ENCODE data around the gene ADGRB3.
"Not testable (repeated sequence)": the region's sequence is repeated elsewhere in the genome, so short reads cannot be mapped to it uniquely, and the experiment has no call there.

The ADGRB3 gene

GRCh38 chr6:69105288-69105687 lies 470.2 kb downstream of the ADGRB3 start:
- H3K4me3 ChIP-seq (ENCODE audit: low read length): no peak overlapping the region
- TF ChIP-seq CTCF (IDR thresholded peaks at IDR 0.05; ENCODE audit: insufficient read depth, low read depth, low read length, missing control alignments): no peak
- DNase-seq (ENCODE audit: low read depth): no peak

DNA sequence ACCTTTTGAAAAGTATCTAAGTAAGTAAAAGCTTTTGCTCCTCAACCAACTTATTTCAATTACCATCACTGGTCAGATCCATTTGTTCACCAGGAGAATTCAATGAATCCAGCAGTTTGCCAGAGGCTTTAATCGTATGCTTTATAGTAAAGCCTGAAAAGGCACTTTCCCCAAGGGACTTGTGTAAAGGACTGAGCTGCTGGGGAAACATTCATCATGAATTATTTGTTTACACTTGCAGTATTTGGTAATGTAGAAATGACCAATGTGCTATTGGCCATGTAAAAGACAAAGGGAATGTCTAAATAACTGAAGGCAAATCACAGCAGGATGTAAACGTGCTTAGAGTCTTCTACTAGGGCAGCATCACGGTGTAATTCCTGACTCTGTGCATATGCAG lies 471.4 kb downstream of the ADGRB3 start:
- TF ChIP-seq CTCF (IDR thresholded peaks at IDR 0.05; ENCODE audit: insufficient read depth, low read depth, low read length, missing control alignments): no peak
- no peak for DNase-seq (ENCODE audit: low read depth)
- no peak overlapping the region for H3K4me3 ChIP-seq (ENCODE audit: low read length)

DNA sequence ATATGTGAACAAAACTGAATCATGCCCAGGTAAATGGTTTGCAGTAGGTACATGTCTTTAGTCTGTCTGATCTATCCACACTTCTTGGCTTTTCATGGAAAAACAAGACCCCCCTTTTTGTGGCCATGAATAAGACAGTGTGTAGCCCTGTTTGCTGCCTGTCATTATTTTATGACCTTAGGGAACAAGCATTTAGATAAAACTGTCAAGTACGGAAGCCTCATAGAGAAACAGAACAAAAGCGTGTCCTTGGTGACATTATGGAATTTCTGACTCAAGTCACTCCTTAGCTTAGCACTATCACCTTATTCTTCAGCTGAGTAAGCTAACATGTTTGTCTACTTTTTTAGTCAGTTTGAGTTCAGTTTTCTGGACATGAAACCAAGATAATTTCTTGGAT lies 476.2 kb downstream of the ADGRB3 start:
- no peak for TF ChIP-seq CTCF (IDR thresholded peaks at IDR 0.05; ENCODE audit: insufficient read depth, low read depth, low read length, missing control alignments)
- no peak overlapping the region for H3K4me3 ChIP-seq (ENCODE audit: low read length)
- DNase-seq (ENCODE audit: low read depth): no peak

DNA sequence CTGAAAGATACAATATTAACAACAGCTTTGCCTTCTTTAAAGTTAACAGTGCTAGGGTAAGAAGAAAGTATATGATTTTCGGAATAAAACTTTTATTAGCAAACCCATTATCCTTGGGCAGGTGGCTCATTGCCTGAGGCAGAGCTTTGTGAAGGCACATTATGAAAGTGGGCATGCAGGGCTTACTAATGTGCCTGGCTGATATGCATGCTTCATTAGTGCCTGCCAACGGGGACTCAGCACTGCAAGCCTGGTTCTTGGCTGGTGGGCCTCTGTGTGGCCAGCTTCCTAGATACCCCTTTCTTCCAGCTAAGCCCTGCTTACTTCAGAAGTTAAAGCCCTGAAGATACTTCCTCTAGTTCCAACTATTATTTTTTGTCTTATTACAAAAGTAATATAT lies 481.6 kb downstream of the ADGRB3 start:
- DNase-seq (ENCODE audit: low read depth): no peak
- H3K4me3 ChIP-seq (ENCODE audit: low read length): no peak overlapping the region
- no peak for TF ChIP-seq CTCF (IDR thresholded peaks at IDR 0.05; ENCODE audit: insufficient read depth, low read depth, low read length, missing control alignments)

- not testable (repeated sequence) for H3K4me3 ChIP-seq (ENCODE audit: low read length); DNase-seq (ENCODE audit: low read depth)
Measured at GRCh38 chr6:69121461-69122406, 486.7 kb downstream of the ADGRB3 start.

DNA sequence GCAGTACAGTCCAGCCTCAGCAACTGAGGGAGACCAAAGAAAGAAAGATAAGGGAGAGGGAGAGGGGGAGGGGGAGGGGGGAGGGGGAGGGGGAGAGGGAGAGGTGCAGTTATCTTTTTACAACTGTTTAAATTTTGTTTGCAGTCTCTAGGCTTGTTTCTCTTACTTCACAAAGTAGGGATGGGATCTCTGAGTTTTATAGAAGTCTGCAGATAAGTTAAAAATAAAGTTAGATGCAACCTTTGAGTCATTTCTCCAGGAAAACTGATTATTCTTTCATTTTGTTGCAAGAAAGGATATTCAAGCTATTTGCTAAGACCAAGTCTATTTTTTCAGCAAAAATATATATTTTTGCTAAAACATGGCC lies 487.3 kb downstream of the ADGRB3 start:
- DNase-seq (ENCODE audit: low read depth): no peak
- H3K4me3 ChIP-seq (ENCODE audit: low read length): no peak overlapping the region
- TF ChIP-seq CTCF (IDR thresholded peaks at IDR 0.05; ENCODE audit: insufficient read depth, low read depth, low read length, missing control alignments): no peak

GRCh38 chr6:69128411-69128810 lies 493.3 kb downstream of the ADGRB3 start:
- no peak overlapping the region for H3K4me3 ChIP-seq (ENCODE audit: low read length)
- DNase-seq (ENCODE audit: low read depth): no peak
- no peak for TF ChIP-seq CTCF (IDR thresholded peaks at IDR 0.05; ENCODE audit: insufficient read depth, low read depth, low read length, missing control alignments)

Measured in epithelial cell of esophagus (primary cell).